ENCODE data around the gene DERL3. TPM values are rescaled to one million over a fixed set of nuclear protein-coding genes. Genes with fewer than 3 reads are reported as not detected.

DERL3 gene
- 0.23 to 0.60 TPM (median 0.38 TPM) in 5 replicates for total RNA-seq (2022; extraction: Qiagen RNA extraction; ENCODE audit: low read depth)

GRCh38 chr22:23838681-23839468 lies at the start of gene DERL3:
Gene DERL3 (minus strand): TSS chr22:23839006. CDS start chr22:23838987, 19 bp downstream.

GRCh38 chr22:23857606-23858483 lies 19.0 kb upstream of the DERL3 start, which contains the start of gene SLC2A11:
Gene SLC2A11 (plus strand): TSS chr22:23857875. CDS start chr22:23858000, 125 bp downstream.

DNA sequence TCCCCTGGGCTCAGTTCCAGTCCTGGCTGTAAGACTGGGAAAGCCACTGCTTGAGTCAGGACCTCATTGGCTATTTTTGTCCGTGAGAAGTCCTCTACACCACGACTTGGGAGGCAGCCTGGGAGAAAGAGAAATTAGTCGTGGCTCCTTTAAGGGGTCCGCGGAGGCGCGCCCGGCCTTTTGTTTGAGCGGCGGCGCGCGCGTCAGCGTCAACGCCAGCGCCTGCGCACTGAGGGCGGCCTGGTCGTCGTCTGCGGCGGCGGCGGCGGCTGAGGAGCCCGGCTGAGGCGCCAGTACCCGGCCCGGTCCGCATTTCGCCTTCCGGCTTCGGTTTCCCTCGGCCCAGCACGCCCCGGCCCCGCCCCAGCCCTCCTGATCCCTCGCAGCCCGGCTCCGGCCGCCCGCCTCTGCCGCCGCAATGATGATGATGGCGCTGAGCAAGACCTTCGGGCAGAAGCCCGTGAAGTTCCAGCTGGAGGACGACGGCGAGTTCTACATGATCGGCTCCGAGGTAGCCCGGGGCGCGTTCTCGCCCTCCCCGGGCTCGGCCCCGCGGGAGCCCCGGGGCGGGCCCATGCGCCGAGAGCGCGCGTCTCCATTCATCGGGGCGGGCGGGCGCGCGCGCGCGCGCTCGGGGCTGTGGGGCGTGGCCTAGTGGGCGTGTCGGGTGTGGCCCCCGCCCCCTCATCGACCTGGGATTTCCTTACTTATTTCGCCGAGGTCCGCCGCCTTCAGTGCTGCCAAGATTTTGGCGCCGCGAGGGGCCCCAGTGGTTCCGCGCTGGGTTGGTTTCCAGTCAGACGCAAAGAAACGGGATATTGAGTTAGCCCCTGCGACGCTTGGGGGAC lies 51.8 kb downstream of the DERL3 start, which contains the start of gene SMARCB1:
TSS of gene SMARCB1 (plus strand) at position 215 of the 848 bp plus-strand sequence. CDS start at position 419, 204 bp downstream.

Other genes starting within 250 kb of the DERL3 start
- 0.16 to 0.36 TPM (median 0.21 TPM) in 4 of 5 replicates, not detected in the other for gene DRICH1, start 206.7 kb downstream of the DERL3 start, total RNA-seq (2022; extraction: Qiagen RNA extraction; ENCODE audit: low read depth)
- gene RGL4, start 148.0 kb downstream of the DERL3 start, total RNA-seq (2022; extraction: Qiagen RNA extraction; ENCODE audit: low read depth), result not detected in 5 replicates
- 0.71 to 1.2 TPM (median 0.95 TPM) in 5 replicates for gene ZNF70, start 87.9 kb downstream of the DERL3 start, total RNA-seq (2022; extraction: Qiagen RNA extraction; ENCODE audit: low read depth)
- 0.58 to 1.2 TPM (median 0.68 TPM) in 4 of 5 replicates, not detected in the other for gene VPREB3, start 84.6 kb downstream of the DERL3 start, total RNA-seq (2022; extraction: Qiagen RNA extraction; ENCODE audit: low read depth)
- gene C22orf15, start 76.0 kb downstream of the DERL3 start, total RNA-seq (2022; extraction: Qiagen RNA extraction; ENCODE audit: low read depth), result not detected in 5 replicates
- 88.7 to 210 TPM (median 182 TPM) in 5 replicates for gene CHCHD10, start 71.0 kb downstream of the DERL3 start, total RNA-seq (2022; extraction: Qiagen RNA extraction; ENCODE audit: low read depth)
- gene MMP11, start 66.2 kb downstream of the DERL3 start, total RNA-seq (2022; extraction: Qiagen RNA extraction; ENCODE audit: low read depth), result 0.21 to 0.50 TPM (median 0.36 TPM) in 5 replicates
- 44.9 to 52.5 TPM (median 49.9 TPM) in 5 replicates for gene SMARCB1, start 52.0 kb downstream of the DERL3 start, total RNA-seq (2022; extraction: Qiagen RNA extraction; ENCODE audit: low read depth)
- gene SLC2A11, start 18.9 kb upstream of the DERL3 start, total RNA-seq (2022; extraction: Qiagen RNA extraction; ENCODE audit: low read depth), result 8.0 to 10.4 TPM (median 8.7 TPM) in 5 replicates
- gene MIF, start 55.4 kb upstream of the DERL3 start, total RNA-seq (2022; extraction: Qiagen RNA extraction; ENCODE audit: low read depth), result 566 to 943 TPM (median 912 TPM) in 5 replicates
- gene GSTT2B, start 122.2 kb upstream of the DERL3 start, total RNA-seq (2022; extraction: Qiagen RNA extraction; ENCODE audit: low read depth), result 0.26 to 0.54 TPM (median 0.37 TPM) in 4 of 5 replicates, not detected in the other
- 1.1 to 2.2 TPM (median 1.7 TPM) in 5 replicates for gene DDTL, start 127.9 kb upstream of the DERL3 start, total RNA-seq (2022; extraction: Qiagen RNA extraction; ENCODE audit: low read depth)
- 129 to 161 TPM (median 156 TPM) in 5 replicates for gene DDT, start 135.4 kb upstream of the DERL3 start, total RNA-seq (2022; extraction: Qiagen RNA extraction; ENCODE audit: low read depth)
- 0.29 TPM in 1 of 5 replicates, not detected in the others for gene GSTT2, start 141.1 kb upstream of the DERL3 start, total RNA-seq (2022; extraction: Qiagen RNA extraction; ENCODE audit: low read depth)
- gene GSTT4, start 166.4 kb upstream of the DERL3 start, total RNA-seq (2022; extraction: Qiagen RNA extraction; ENCODE audit: low read depth), result not detected in 5 replicates
- 25.5 to 32.6 TPM (median 31.7 TPM) in 5 replicates for gene CABIN1, start 172.3 kb upstream of the DERL3 start, total RNA-seq (2022; extraction: Qiagen RNA extraction; ENCODE audit: low read depth)